ENCODE measurements around the gene CATSPERB. TPM values are rescaled to one million over a fixed set of nuclear protein-coding genes. Genes with fewer than 3 reads are reported as not detected.
A peak's percentile ranks its signal among the peaks of the same experiment; 100 is the strongest.
"Not testable (repeated sequence)": the region's sequence is repeated elsewhere in the genome, so short reads cannot be mapped to it uniquely, and the experiment has no call there.

The CATSPERB gene
- total and polyA plus RNA-seq, 9 of the 15 experiments (the other 6 are each of a cell fraction or from before 2014, with no cell fraction given): 0.05 to 1.4 (median 0.89) TPM

- POLR2A ChIA-PET; ATAC-seq; H3K9me1 ChIP-seq (ENCODE audit: control insufficient read depth, insufficient read depth, low read length); FAIRE-seq; H3K36me3 ChIP-seq (ENCODE audit: control insufficient read depth, insufficient read depth, low read length); BruUV-seq (replicated peaks); H3K27ac ChIP-seq (ENCODE audit: extremely low read depth, low read depth, low read length); H3K9me3 ChIP-seq (replicated peaks; ENCODE audit: control insufficient read depth, insufficient read depth, low read depth, low read length); in situ Hi-C loops (cut with MboI); H3K27me3 ChIP-seq (ENCODE audit: control insufficient read depth in 2 of 2, insufficient read depth in 2 of 2, low read length in 2 of 2); H2AFZ ChIP-seq (ENCODE audit: low read depth, low read length); CTCF ChIA-PET (ENCODE audit: low intra/inter-chr PET ratio); H3K9ac ChIP-seq (ENCODE audit: insufficient read depth in 1 of 2, low read depth in 2 of 2, low read length in 2 of 2); H3K4me1 ChIP-seq (replicated peaks in 1 of 2; ENCODE audit: control insufficient read depth in 2 of 2, insufficient read depth in 2 of 2, low read length in 2 of 2); H3K4me3 ChIP-seq; intact Hi-C loops (cut with micrococcal nuclease); H4K20me1 ChIP-seq (replicated peaks; ENCODE audit: control insufficient read depth, insufficient read depth, low read length); H3K4me2 ChIP-seq (ENCODE audit: insufficient read depth, low read length); DNase-seq (ENCODE audit: extremely low read depth in 1 of 4, low spot score in 3 of 4); H3K79me2 ChIP-seq (ENCODE audit: control insufficient read depth, insufficient read depth, low read length): not testable (repeated sequence)
- 0 out of 4 replicates have a peak, but pooled peaks of 1 of the 2 experiments have one; percentile 20 for TF ChIP-seq SRF (CRISPR knock-in tag; IDR thresholded peaks at IDR 0.05)
- peak; percentile 22 for TF ChIP-seq NFYB (IDR thresholded peaks at IDR 0.05; ENCODE audit: extremely low read depth, insufficient read length)
- WGBS (ENCODE audit: insufficient coverage, low coverage, missing lambda C conversion rate): 18% methylated on average over 4 of the region's 4 CpGs
Observed at GRCh38 chr14:91567827-91568226, 164.1 kb downstream of the CATSPERB start.

DNA sequence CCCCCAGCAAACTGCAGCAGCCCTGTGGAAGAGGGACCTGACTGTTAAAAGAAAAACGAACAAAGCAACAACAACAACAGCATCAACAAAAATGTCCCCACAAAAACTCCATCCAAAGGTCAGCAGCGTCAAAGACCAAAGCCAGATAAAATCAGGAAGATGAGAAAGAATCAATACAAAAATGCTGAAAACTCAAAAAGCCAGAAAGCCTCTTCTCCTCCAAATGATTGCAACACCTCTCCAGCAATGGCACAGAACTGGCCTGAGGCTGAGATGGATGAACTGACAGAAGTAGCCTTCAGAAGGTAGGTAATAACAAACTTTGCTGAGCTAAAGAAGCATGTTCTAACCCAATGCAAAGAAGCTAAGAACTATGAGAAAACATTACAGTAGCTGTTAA, 176.4 kb downstream of the CATSPERB start:
- Histone ChIP-seq H3K27ac (ENCODE audit: extremely low read depth, low read depth, low read length) (no peak overlapping the region), H3K4me3 (no peak overlapping the region), H3K4me1 (replicated peaks in 1 of 2; ENCODE audit: control insufficient read depth in 2 of 2, insufficient read depth in 2 of 2, low read length in 2 of 2) (no peaks in the 10 kb centered on the region), H3K9me1 (ENCODE audit: control insufficient read depth, insufficient read depth, low read length) (no peaks in the 10 kb centered on the region), H3K27me3 (ENCODE audit: control insufficient read depth in 2 of 2, insufficient read depth in 2 of 2, low read length in 2 of 2) (no peaks in the 10 kb centered on the region), H3K9me3 (replicated peaks; ENCODE audit: control insufficient read depth, insufficient read depth, low read depth, low read length) (no peaks in the 10 kb centered on the region), H3K4me2 (ENCODE audit: insufficient read depth, low read length) (no peak overlapping the region), H3K79me2 (ENCODE audit: control insufficient read depth, insufficient read depth, low read length) (no peaks in the 10 kb centered on the region), H4K20me1 (replicated peaks; ENCODE audit: control insufficient read depth, insufficient read depth, low read length) (no peaks in the 10 kb centered on the region), H3K36me3 (ENCODE audit: control insufficient read depth, insufficient read depth, low read length) (no peaks in the 10 kb centered on the region), H3K9ac (ENCODE audit: insufficient read depth in 1 of 2, low read depth in 2 of 2, low read length in 2 of 2) (no peak overlapping the region), H2AFZ (ENCODE audit: low read depth, low read length) (no peak overlapping the region)
- intact Hi-C loops (cut with micrococcal nuclease): no loop called here
- in situ Hi-C loops (cut with MboI): no loop called here
- WGBS (ENCODE audit: insufficient coverage, low coverage, missing lambda C conversion rate): 0% methylated on average over 2 of the region's 2 CpGs
- CTCF ChIA-PET (ENCODE audit: low intra/inter-chr PET ratio): interaction anchor here (0.6 kb wide), 1 partner anchor 19 kb away, joined by 3 read pairs; no protein-coding TSS in a partner anchor
- FAIRE-seq (no peak), ATAC-seq (no peak), DNase-seq (ENCODE audit: extremely low read depth in 1 of 4, low spot score in 3 of 4) (no peak)
- BruUV-seq (replicated peaks): no TSS peak
- POLR2A ChIA-PET: no interaction called here
- TF ChIP-seq CSDE1 (IDR thresholded peaks at IDR 0.05) (no peak), TSC22D4 (tag; IDR thresholded peaks at IDR 0.05) (no peak), NUFIP1 (IDR thresholded peaks at IDR 0.05; ENCODE audit: partially characterized antibody) (no peak), RFX1 (IDR thresholded peaks at IDR 0.05) (no peak), STAT5B (CRISPR knock-in tag; IDR thresholded peaks at IDR 0.05) (no peak), HDAC3 (IDR thresholded peaks at IDR 0.05; ENCODE audit: borderline replicate concordance, partially characterized antibody) (no peak), CBX2 (IDR thresholded peaks at IDR 0.05; ENCODE audit: insufficient read depth, low read length, poor library complexity, severe bottlenecking) (no peak), BCOR (IDR thresholded peaks at IDR 0.05) (no peak)
- TF ChIP-seq, protein P1, sequence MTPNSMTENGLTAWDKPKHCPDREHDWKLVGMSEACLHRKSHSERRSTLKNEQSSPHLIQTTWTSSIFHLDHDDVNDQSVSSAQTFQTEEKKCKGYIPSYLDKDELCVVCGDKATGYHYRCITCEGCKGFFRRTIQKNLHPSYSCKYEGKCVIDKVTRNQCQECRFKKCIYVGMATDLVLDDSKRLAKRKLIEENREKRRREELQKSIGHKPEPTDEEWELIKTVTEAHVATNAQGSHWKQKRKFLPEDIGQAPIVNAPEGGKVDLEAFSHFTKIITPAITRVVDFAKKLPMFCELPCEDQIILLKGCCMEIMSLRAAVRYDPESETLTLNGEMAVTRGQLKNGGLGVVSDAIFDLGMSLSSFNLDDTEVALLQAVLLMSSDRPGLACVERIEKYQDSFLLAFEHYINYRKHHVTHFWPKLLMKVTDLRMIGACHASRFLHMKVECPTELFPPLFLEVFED (CRISPR knock-in tag; conservative IDR thresholded peaks at IDR 0.05): no peak
- TF ChIP-seq, protein P2, sequence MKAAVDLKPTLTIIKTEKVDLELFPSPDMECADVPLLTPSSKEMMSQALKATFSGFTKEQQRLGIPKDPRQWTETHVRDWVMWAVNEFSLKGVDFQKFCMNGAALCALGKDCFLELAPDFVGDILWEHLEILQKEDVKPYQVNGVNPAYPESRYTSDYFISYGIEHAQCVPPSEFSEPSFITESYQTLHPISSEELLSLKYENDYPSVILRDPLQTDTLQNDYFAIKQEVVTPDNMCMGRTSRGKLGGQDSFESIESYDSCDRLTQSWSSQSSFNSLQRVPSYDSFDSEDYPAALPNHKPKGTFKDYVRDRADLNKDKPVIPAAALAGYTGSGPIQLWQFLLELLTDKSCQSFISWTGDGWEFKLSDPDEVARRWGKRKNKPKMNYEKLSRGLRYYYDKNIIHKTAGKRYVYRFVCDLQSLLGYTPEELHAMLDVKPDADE (conservative IDR thresholded peaks at IDR 0.05; ENCODE audit: control insufficient read depth, low read depth, low read length): no peak
